Measurements from ENCODE around the gene SLC2A10. TPM values are rescaled to one million over a fixed set of nuclear protein-coding genes. Genes with fewer than 3 reads are reported as not detected.

SLC2A10 gene
- total RNA-seq, 2 experiments from 2014 or later = not detected

GRCh38 chr20:46777331-46777730 is 67.9 kb downstream of the SLC2A10 start:
- no peaks in the 10 kb centered on the region for H3K4me1 Mint-ChIP-seq
- CTCF ChIA-PET = no interaction called here
- H3K27ac Mint-ChIP-seq = no peak overlapping the region
- H3K9me3 Mint-ChIP-seq (ENCODE audit: low read depth) = no peaks in the 10 kb centered on the region
- ATAC-seq (no peak), DNase-seq (no peak)
- H3K36me3 Mint-ChIP-seq = no peaks in the 10 kb centered on the region
- peaks cover 23% of the 10 kb centered on the region for H3K27me3 Mint-ChIP-seq
- H3K4me3 Mint-ChIP-seq = no peak overlapping the region

DNA sequence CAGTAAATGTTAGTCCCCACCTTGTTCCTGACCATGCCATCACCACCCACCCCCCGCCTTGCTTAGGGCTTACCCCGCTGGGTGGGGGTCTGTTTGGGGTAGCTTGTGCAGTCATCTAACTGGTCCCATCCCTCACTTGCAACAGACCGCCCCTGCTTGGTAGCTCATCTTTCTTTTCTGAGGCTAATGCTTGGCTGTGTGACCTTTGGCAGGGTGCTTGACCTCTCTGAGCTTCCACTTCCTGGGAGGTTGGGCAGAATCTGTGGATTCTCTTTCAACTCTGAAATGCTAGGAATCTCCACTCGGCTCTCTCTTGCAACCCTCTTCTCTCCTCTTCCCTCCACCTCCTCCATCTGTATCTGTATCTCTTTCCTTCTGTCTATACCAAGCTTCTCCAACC is 70.4 kb downstream of the SLC2A10 start:
- CTCF ChIA-PET = interaction anchor here (0.5 kb wide), 1 partner anchor 241 kb away, joined by 3 read pairs; no protein-coding TSS in a partner anchor
- H3K27ac Mint-ChIP-seq = no peak overlapping the region
- H3K36me3 Mint-ChIP-seq = no peaks in the 10 kb centered on the region

GRCh38 chr20:46784436-46785127 is 75.1 kb downstream of the SLC2A10 start:
- ATAC-seq = no peak
- CTCF ChIA-PET = interaction anchor here (0.9 kb wide), 1 partner anchor 26 kb away, joined by 3 read pairs; no protein-coding TSS in a partner anchor
- H3K9me3 Mint-ChIP-seq (ENCODE audit: low read depth) = no peaks in the 10 kb centered on the region

More for the DNA sequence above, 70.4 kb downstream of the SLC2A10 start:
- no peaks in the 10 kb centered on the region for H3K4me1 Mint-ChIP-seq
- H3K27me3 Mint-ChIP-seq = peaks cover 14% of the 10 kb centered on the region
- ATAC-seq = no peak
- DNase-seq = no peak
- no peaks in the 10 kb centered on the region for H3K9me3 Mint-ChIP-seq (ENCODE audit: low read depth)
- H3K4me3 Mint-ChIP-seq = no peak overlapping the region

More at GRCh38 chr20:46784436-46785127, 75.1 kb downstream of the SLC2A10 start:
- H3K36me3 Mint-ChIP-seq = no peaks in the 10 kb centered on the region
- no peak overlapping the region for H3K4me3 Mint-ChIP-seq
- peaks cover 2% of the 10 kb centered on the region for H3K27me3 Mint-ChIP-seq
- DNase-seq = no peak
- no peaks in the 10 kb centered on the region for H3K4me1 Mint-ChIP-seq
- no peak overlapping the region for H3K27ac Mint-ChIP-seq

Other genes with a start within 250 kb of the SLC2A10 start
- 1 to 10 TPM; 1.7 to 1.8 TPM for gene ZNF334, start 196.1 kb upstream of the SLC2A10 start, total RNA-seq
- not detected for gene OCSTAMP, start 159.0 kb upstream of the SLC2A10 start, total RNA-seq
- under 1 TPM in 1 of 2 experiments, not detected in 1; 0.19 TPM for gene SLC13A3, start 58.2 kb upstream of the SLC2A10 start, total RNA-seq
- gene TP53RK, start 20.2 kb upstream of the SLC2A10 start, total RNA-seq = 10 to 100 TPM; 14.8 to 20.9 TPM
- not detected for gene EYA2, start 185.2 kb downstream of the SLC2A10 start, total RNA-seq

Data from activated CD8-positive, alpha-beta memory T cell treated with anti-CD3 and anti-CD28 coated beads, Interleukin-2, amount 10 ng/mL, durations not matched to agents 7 days and 5 days (primary cell).